NT2/D1 (cell line): ENCODE measurements around the gene MAST4.

Experiments
- YY1 ChIP-seq: IDR thresholded peaks from 2 replicates; pipeline ENCODE4 v1.6.1; 2011; ENCODE audit not compliant: insufficient read length, insufficient read depth
- ZNF274 ChIP-seq: IDR thresholded peaks from 2 replicates; pipeline ENCODE4 v1.6.1; 2011; ENCODE audit warnings: mild to moderate bottlenecking, low read depth, low read length

DNA sequence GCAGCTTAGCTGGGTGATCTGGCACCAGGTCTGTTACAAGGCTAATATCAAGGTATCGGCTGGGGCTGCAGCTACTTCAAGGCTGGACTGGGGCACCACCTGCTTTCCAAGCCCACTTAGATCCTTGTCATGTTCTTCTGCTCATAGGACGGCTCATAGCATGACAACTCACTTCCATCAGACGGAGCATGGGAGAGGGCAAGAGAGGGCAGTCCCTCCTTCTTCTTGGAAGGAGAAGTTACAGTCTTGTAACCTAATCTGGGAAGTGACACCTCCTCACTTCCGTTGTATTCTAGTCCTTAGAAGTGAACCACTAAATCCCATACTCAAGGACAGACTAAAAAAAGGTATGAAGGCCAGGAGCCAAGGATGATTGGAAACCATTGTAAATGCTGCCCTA, 258.2 kb downstream of the MAST4 start:
- TF ChIP-seq YY1 (no peak), ZNF274 (no peak)
